HuH-7 (cell line): Measurements from ENCODE around the gene MAD1L1.

Source experiments
- DNase-seq: peaks from one replicate; pipeline ENCODE4 v3.0.0; 2011; ENCODE audit warnings: low spot score

The MAD1L1 gene

GRCh38 chr7:2116989-2117591 is 115.7 kb downstream of the MAD1L1 start:
- no peak for DNase-seq

- DNase-seq = no peak
Observed at GRCh38 chr7:2116448-2116810, 116.3 kb downstream of the MAD1L1 start.

GRCh38 chr7:2115760-2116447 is 116.8 kb downstream of the MAD1L1 start:
- DNase-seq = no peak

- DNase-seq = no peak
Observed at GRCh38 chr7:2114926-2115759, 117.6 kb downstream of the MAD1L1 start.

- DNase-seq = no peak
Observed at GRCh38 chr7:2114052-2114451, 118.7 kb downstream of the MAD1L1 start.

- no peak for DNase-seq
Observed at GRCh38 chr7:2112261-2113198, 120.2 kb downstream of the MAD1L1 start.

- DNase-seq = no peak
Observed at GRCh38 chr7:2111568-2111967, 121.2 kb downstream of the MAD1L1 start.

- DNase-seq = peak; percentile 72
Observed at GRCh38 chr7:2110610-2111396, 121.9 kb downstream of the MAD1L1 start.

- DNase-seq = no peak
Observed at GRCh38 chr7:2109936-2110609, 122.7 kb downstream of the MAD1L1 start.

- DNase-seq = no peak
Observed at GRCh38 chr7:2109251-2109872, 123.4 kb downstream of the MAD1L1 start.

- DNase-seq = no peak
Observed at GRCh38 chr7:2108501-2109250, 124.1 kb downstream of the MAD1L1 start.

- no peak for DNase-seq
Observed at GRCh38 chr7:2108071-2108455, 124.7 kb downstream of the MAD1L1 start.

- DNase-seq = no peak
Observed at GRCh38 chr7:2107386-2108070, 125.2 kb downstream of the MAD1L1 start.

- no peak for DNase-seq
Observed at GRCh38 chr7:2106924-2107323, 125.8 kb downstream of the MAD1L1 start.

GRCh38 chr7:2106440-2106839 is 126.3 kb downstream of the MAD1L1 start:
- no peak for DNase-seq

GRCh38 chr7:2105917-2106316 is 126.8 kb downstream of the MAD1L1 start:
- no peak for DNase-seq

GRCh38 chr7:2105280-2105679 is 127.5 kb downstream of the MAD1L1 start:
- no peak for DNase-seq

GRCh38 chr7:2104716-2105115 is 128.0 kb downstream of the MAD1L1 start:
- DNase-seq = no peak
